ENCODE results near the gene ATXN10.

The ATXN10 gene

GRCh38 chr22:45770506-45770905, 98.9 kb downstream of the ATXN10 start:
- no peak overlapping the region for H2AFZ ChIP-seq (ENCODE audit: insufficient read depth, low read length, poor library complexity)
- H4K8ac ChIP-seq (ENCODE audit: low read depth, low read length): no peak overlapping the region
- no peak overlapping the region for H3K14ac ChIP-seq (ENCODE audit: low read length)
- H3K36me3 ChIP-seq (ENCODE audit: control insufficient read depth in 1 of 2, insufficient read depth in 2 of 2, low read length in 2 of 2): peaks cover 8 to 9% of the 10 kb centered on the region in 2 experiments
- H3K4me2 ChIP-seq (ENCODE audit: low read length): no peak overlapping the region
- no peak overlapping the region for H4K91ac ChIP-seq (ENCODE audit: low read depth, low read length)
- no peak overlapping the region for H2BK120ac ChIP-seq (ENCODE audit: insufficient read depth, low read length, poor library complexity)
- H3K18ac ChIP-seq (ENCODE audit: low read length): no peak overlapping the region
- H3K79me1 ChIP-seq (ENCODE audit: low read length): no peaks in the 10 kb centered on the region
- H2BK12ac ChIP-seq (ENCODE audit: low read length): no peak overlapping the region
- no peak overlapping the region for H4K12ac ChIP-seq (ENCODE audit: low read depth, low read length)
- no peak overlapping the region for H3K27ac ChIP-seq (ENCODE audit: low read depth, low read length)
- no peak overlapping the region for H3K23ac ChIP-seq (ENCODE audit: low read length)
- no CpG with 5 or more reads among the region's 4 CpGs for WGBS (ENCODE audit: extremely low coverage, insufficient coverage, insufficient read length)
- no peak overlapping the region for H3K4ac ChIP-seq (ENCODE audit: low read depth, low read length)
- H2AK5ac ChIP-seq (ENCODE audit: low read length): no peak overlapping the region
- no peaks in the 10 kb centered on the region for H3K27me3 ChIP-seq (ENCODE audit: insufficient read depth, low read length)
- no peaks in the 10 kb centered on the region for H3K4me1 ChIP-seq (ENCODE audit: control insufficient read depth in 1 of 2, insufficient read depth in 2 of 2, low read length in 2 of 2)
- H3K9me3 ChIP-seq (ENCODE audit: insufficient read depth, low read depth, low read length): no peaks in the 10 kb centered on the region
- no peak overlapping the region for H3K4me3 ChIP-seq (ENCODE audit: low read depth, low read length)
- no peak overlapping the region for H3K9ac ChIP-seq (ENCODE audit: low read length)
- H2BK5ac ChIP-seq (ENCODE audit: low read depth, low read length, poor library complexity): no peak overlapping the region
- H3K79me2 ChIP-seq (ENCODE audit: control insufficient read depth, insufficient read depth, low read length, poor library complexity): peaks cover 2% of the 10 kb centered on the region
- no peak for DNase-seq

- no peaks in the 10 kb centered on the region for H3K4me1 ChIP-seq (ENCODE audit: control insufficient read depth in 1 of 2, insufficient read depth in 2 of 2, low read length in 2 of 2)
- no peaks in the 10 kb centered on the region for H3K79me1 ChIP-seq (ENCODE audit: low read length)
- H2AK5ac ChIP-seq (ENCODE audit: low read length): no peak overlapping the region
- H3K18ac ChIP-seq (ENCODE audit: low read length): no peak overlapping the region
- H3K9ac ChIP-seq (ENCODE audit: low read length): no peak overlapping the region
- H2BK12ac ChIP-seq (ENCODE audit: low read length): no peak overlapping the region
- no peak overlapping the region for H4K12ac ChIP-seq (ENCODE audit: low read depth, low read length)
- H3K14ac ChIP-seq (ENCODE audit: low read length): no peak overlapping the region
- H2BK120ac ChIP-seq (ENCODE audit: insufficient read depth, low read length, poor library complexity): no peak overlapping the region
- H3K4me2 ChIP-seq (ENCODE audit: low read length): no peak overlapping the region
- H3K4ac ChIP-seq (ENCODE audit: low read depth, low read length): no peak overlapping the region
- peaks cover 2% of the 10 kb centered on the region for H3K79me2 ChIP-seq (ENCODE audit: control insufficient read depth, insufficient read depth, low read length, poor library complexity)
- no peak overlapping the region for H2BK5ac ChIP-seq (ENCODE audit: low read depth, low read length, poor library complexity)
- no CpG with 5 or more reads among the region's 3 CpGs for WGBS (ENCODE audit: extremely low coverage, insufficient coverage, insufficient read length)
- H3K9me3 ChIP-seq (ENCODE audit: insufficient read depth, low read depth, low read length): no peaks in the 10 kb centered on the region
- H4K91ac ChIP-seq (ENCODE audit: low read depth, low read length): no peak overlapping the region
- no peak overlapping the region for H2AFZ ChIP-seq (ENCODE audit: insufficient read depth, low read length, poor library complexity)
- no peak for DNase-seq
- no peaks in the 10 kb centered on the region for H3K27me3 ChIP-seq (ENCODE audit: insufficient read depth, low read length)
- no peak overlapping the region for H4K8ac ChIP-seq (ENCODE audit: low read depth, low read length)
- no peak overlapping the region for H3K27ac ChIP-seq (ENCODE audit: low read depth, low read length)
- peaks cover 8 to 9% of the 10 kb centered on the region in 2 experiments for H3K36me3 ChIP-seq (ENCODE audit: control insufficient read depth in 1 of 2, insufficient read depth in 2 of 2, low read length in 2 of 2)
- no peak overlapping the region for H3K4me3 ChIP-seq (ENCODE audit: low read depth, low read length)
- no peak overlapping the region for H3K23ac ChIP-seq (ENCODE audit: low read length)
These were observed 99.4 kb downstream of the ATXN10 start for GRCh38 chr22:45771057-45771456.

GRCh38 chr22:45771711-45772110, 100.1 kb downstream of the ATXN10 start:
- Histone ChIP-seq H3K79me1 (ENCODE audit: low read length) (no peaks in the 10 kb centered on the region), H3K36me3 (ENCODE audit: control insufficient read depth in 1 of 2, insufficient read depth in 2 of 2, low read length in 2 of 2) (peaks cover 8 to 9% of the 10 kb centered on the region in 2 experiments), H2BK120ac (ENCODE audit: insufficient read depth, low read length, poor library complexity) (no peak overlapping the region), H3K23ac (ENCODE audit: low read length) (no peak overlapping the region), H4K91ac (ENCODE audit: low read depth, low read length) (no peak overlapping the region), H3K27ac (ENCODE audit: low read depth, low read length) (no peak overlapping the region), H2BK5ac (ENCODE audit: low read depth, low read length, poor library complexity) (no peak overlapping the region), H3K4me1 (ENCODE audit: control insufficient read depth in 1 of 2, insufficient read depth in 2 of 2, low read length in 2 of 2) (no peaks in the 10 kb centered on the region), H3K9me3 (ENCODE audit: insufficient read depth, low read depth, low read length) (no peaks in the 10 kb centered on the region), H2BK12ac (ENCODE audit: low read length) (no peak overlapping the region), H3K18ac (ENCODE audit: low read length) (no peak overlapping the region), H3K27me3 (ENCODE audit: insufficient read depth, low read length) (no peaks in the 10 kb centered on the region), H3K14ac (ENCODE audit: low read length) (no peak overlapping the region), H4K12ac (ENCODE audit: low read depth, low read length) (no peak overlapping the region), H3K4ac (ENCODE audit: low read depth, low read length) (no peak overlapping the region), H2AK5ac (ENCODE audit: low read length) (no peak overlapping the region), H3K4me2 (ENCODE audit: low read length) (no peak overlapping the region), H3K79me2 (ENCODE audit: control insufficient read depth, insufficient read depth, low read length, poor library complexity) (peaks cover 2% of the 10 kb centered on the region), H2AFZ (ENCODE audit: insufficient read depth, low read length, poor library complexity) (no peak overlapping the region), H3K4me3 (ENCODE audit: low read depth, low read length) (no peak overlapping the region), H3K9ac (ENCODE audit: low read length) (no peak overlapping the region), H4K8ac (ENCODE audit: low read depth, low read length) (no peak overlapping the region)
- no CpG with 5 or more reads among the region's 2 CpGs for WGBS (ENCODE audit: extremely low coverage, insufficient coverage, insufficient read length)
- no peak for DNase-seq

GRCh38 chr22:45772743-45773142, 101.1 kb downstream of the ATXN10 start:
- Histone ChIP-seq H2BK12ac (ENCODE audit: low read length) (no peak overlapping the region), H3K14ac (ENCODE audit: low read length) (no peak overlapping the region), H2AK5ac (ENCODE audit: low read length) (no peak overlapping the region), H4K91ac (ENCODE audit: low read depth, low read length) (no peak overlapping the region), H3K4me3 (ENCODE audit: low read depth, low read length) (no peak overlapping the region), H4K12ac (ENCODE audit: low read depth, low read length) (no peak overlapping the region), H3K79me2 (ENCODE audit: control insufficient read depth, insufficient read depth, low read length, poor library complexity) (peaks cover 2% of the 10 kb centered on the region), H3K9me3 (ENCODE audit: insufficient read depth, low read depth, low read length) (no peaks in the 10 kb centered on the region), H2AFZ (ENCODE audit: insufficient read depth, low read length, poor library complexity) (no peak overlapping the region), H4K8ac (ENCODE audit: low read depth, low read length) (no peak overlapping the region), H3K4me1 (ENCODE audit: control insufficient read depth in 1 of 2, insufficient read depth in 2 of 2, low read length in 2 of 2) (peaks cover 0 to 2% of the 10 kb centered on the region in 2 experiments), H3K4ac (ENCODE audit: low read depth, low read length) (no peak overlapping the region), H3K23ac (ENCODE audit: low read length) (no peak overlapping the region), H3K18ac (ENCODE audit: low read length) (no peak overlapping the region), H2BK5ac (ENCODE audit: low read depth, low read length, poor library complexity) (no peak overlapping the region), H3K36me3 (ENCODE audit: control insufficient read depth in 1 of 2, insufficient read depth in 2 of 2, low read length in 2 of 2) (peaks cover 8 to 9% of the 10 kb centered on the region in 2 experiments), H3K4me2 (ENCODE audit: low read length) (no peak overlapping the region), H2BK120ac (ENCODE audit: insufficient read depth, low read length, poor library complexity) (no peak overlapping the region), H3K9ac (ENCODE audit: low read length) (no peak overlapping the region), H3K27me3 (ENCODE audit: insufficient read depth, low read length) (no peaks in the 10 kb centered on the region), H3K27ac (ENCODE audit: low read depth, low read length) (no peak overlapping the region), H3K79me1 (ENCODE audit: low read length) (no peaks in the 10 kb centered on the region)
- no CpG with 5 or more reads among the region's 2 CpGs for WGBS (ENCODE audit: extremely low coverage, insufficient coverage, insufficient read length)
- no peak for DNase-seq

Data from trophoblast cell (in vitro differentiated cells and primary cell).